Hepatocyte (in vitro differentiated cells): Measurements from ENCODE around the gene CYTH1. TPM values are rescaled to one million over a fixed set of nuclear protein-coding genes. Genes with fewer than 3 reads are reported as not detected.

ENCODE experiments used
- DNase-seq: peaks from one replicate; pipeline ENCODE4 v3.0.0-alpha.2; 2016; ENCODE audit warnings: low spot score
- H2AFZ ChIP-seq: fragments of 200-600 bp; sonication (generic); 2 replicates; pipeline ENCODE4 v1.6.0; 2016; ENCODE audit warnings: antibody characterized with exemption, mild to moderate bottlenecking
- H3K27ac ChIP-seq: fragments of 200-600 bp; sonication (generic); 2 replicates; pipeline ENCODE4 v1.5.1; 2016; ENCODE audit warnings: mild to moderate bottlenecking
- H3K27me3 ChIP-seq: fragments of 200-600 bp; sonication (generic); 2 replicates; pipeline ENCODE4 v1.6.1; 2016
- H3K36me3 ChIP-seq: fragments of 200-600 bp; sonication (generic); replicated peaks from 2 replicates; pipeline ENCODE4 v1.5.1; 2016; ENCODE audit warnings: low read depth; ENCODE audit not compliant: insufficient read depth
- H3K4me1 ChIP-seq: fragments of 200-600 bp; sonication (generic); 2 replicates; pipeline ENCODE4 v1.5.1; 2016; ENCODE audit warnings: mild to moderate bottlenecking, moderate library complexity; ENCODE audit not compliant: insufficient read depth
- H3K4me2 ChIP-seq: fragments of 200-600 bp; sonication (generic); 2 replicates; pipeline ENCODE4 v1.6.0; 2016
- H3K4me3 ChIP-seq: fragments of 200-600 bp; sonication (generic); 2 replicates; pipeline ENCODE4 v1.5.1; 2016; ENCODE audit warnings: mild to moderate bottlenecking
- H3K79me2 ChIP-seq: fragments of 200-600 bp; sonication (generic); 2 replicates; pipeline ENCODE4 v1.6.0; 2017; ENCODE audit warnings: mild to moderate bottlenecking
- H3K9me2 ChIP-seq: fragments of 200-600 bp; sonication (generic); replicated peaks from 2 replicates; pipeline ENCODE4 v1.6.0; 2017; ENCODE audit warnings: mild to moderate bottlenecking; ENCODE audit not compliant: insufficient read depth
- H3K9me3 ChIP-seq: fragments of 200-600 bp; sonication (generic); 2 replicates; pipeline ENCODE4 v1.5.1; 2016; ENCODE audit warnings: low read depth, mild to moderate bottlenecking
- H4K20me1 ChIP-seq: fragments of 200-600 bp; sonication (generic); 2 replicates; pipeline ENCODE4 v1.6.0; 2016; ENCODE audit warnings: mild to moderate bottlenecking; ENCODE audit not compliant: insufficient read depth, poor library complexity, severe bottlenecking
- EZH2 ChIP-seq: fragments of 200-600 bp; sonication (generic); IDR thresholded peaks from 2 replicates; pipeline ENCODE4 v1.6.1; 2016; ENCODE audit warnings: antibody characterized with exemption, mild to moderate bottlenecking, borderline replicate concordance
- EZH2phosphoT487 ChIP-seq: fragments of 200-600 bp; sonication (generic); IDR thresholded peaks from one replicate; pipeline ENCODE4 v1.6.1; 2018; ENCODE audit warnings: antibody characterized with exemption, mild to moderate bottlenecking, low read depth, moderate library complexity; ENCODE audit not compliant: unreplicated experiment, severe bottlenecking
- WGBS: methylation state at CpG from one replicate; pipeline ENCODE4 v1.1.6; 2016; ENCODE audit warnings: low lambda C conversion rate; ENCODE audit errors: missing lambda C conversion rate; 5-methylcytosine and 5-hydroxymethylcytosine counted together
- polyA plus RNA-seq: library from polyadenylated mRNA; unstranded; fragments of >200 nt; fragmentation: Nextera tagmentation; extraction: Ambion mirVana; gene quantifications from 2 replicates; pipeline ENCODE4 v1.2.1, GENCODE V29; 2016
- total RNA-seq: library from RNA; depleted of rRNA; stranded (reverse); fragments of >200 nt; gene quantifications from 2 replicates; pipeline ENCODE4 v1.2.3, GENCODE V29; 2014
- TF ChIP-seq, protein P1 (sequence below): fragments of 200-600 bp; sonication (generic); IDR thresholded peaks from 2 replicates; pipeline ENCODE4 v1.5.1; 2016; ENCODE audit warnings: antibody characterized with exemption, mild to moderate bottlenecking; ENCODE audit not compliant: poor library complexity

Gene CYTH1
- total and polyA plus RNA-seq, 2 experiments from 2014 or later, result 38.5 to 44.4 TPM

GRCh38 chr17:78665387-78665951, 116.6 kb downstream of the CYTH1 start:
- Histone ChIP-seq H3K9me2 (no peaks in the 10 kb centered on the region), H2AFZ (no peak overlapping the region), H3K36me3 (no peaks in the 10 kb centered on the region), H3K79me2 (no peaks in the 10 kb centered on the region), H3K27me3 (no peaks in the 10 kb centered on the region), H3K4me3 (no peak overlapping the region), H3K9me3 (no peaks in the 10 kb centered on the region), H4K20me1 (no peaks in the 10 kb centered on the region), H3K4me1 (peaks cover 8% of the 10 kb centered on the region), H3K27ac (peak overlapping the region; percentile 26), H3K4me2 (no peak overlapping the region)
- TF ChIP-seq EZH2phosphoT487 (no peak), EZH2 (no peak)
- TF ChIP-seq, protein P1, sequence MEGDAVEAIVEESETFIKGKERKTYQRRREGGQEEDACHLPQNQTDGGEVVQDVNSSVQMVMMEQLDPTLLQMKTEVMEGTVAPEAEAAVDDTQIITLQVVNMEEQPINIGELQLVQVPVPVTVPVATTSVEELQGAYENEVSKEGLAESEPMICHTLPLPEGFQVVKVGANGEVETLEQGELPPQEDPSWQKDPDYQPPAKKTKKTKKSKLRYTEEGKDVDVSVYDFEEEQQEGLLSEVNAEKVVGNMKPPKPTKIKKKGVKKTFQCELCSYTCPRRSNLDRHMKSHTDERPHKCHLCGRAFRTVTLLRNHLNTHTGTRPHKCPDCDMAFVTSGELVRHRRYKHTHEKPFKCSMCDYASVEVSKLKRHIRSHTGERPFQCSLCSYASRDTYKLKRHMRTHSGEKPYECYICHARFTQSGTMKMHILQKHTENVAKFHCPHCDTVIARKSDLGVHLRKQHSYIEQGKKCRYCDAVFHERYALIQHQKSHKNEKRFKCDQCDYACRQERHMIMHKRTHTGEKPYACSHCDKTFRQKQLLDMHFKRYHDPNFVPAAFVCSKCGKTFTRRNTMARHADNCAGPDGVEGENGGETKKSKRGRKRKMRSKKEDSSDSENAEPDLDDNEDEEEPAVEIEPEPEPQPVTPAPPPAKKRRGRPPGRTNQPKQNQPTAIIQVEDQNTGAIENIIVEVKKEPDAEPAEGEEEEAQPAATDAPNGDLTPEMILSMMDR, result no peak
- no peak for DNase-seq
- 72% methylated on average over 15 of the region's 15 CpGs for WGBS

DNA sequence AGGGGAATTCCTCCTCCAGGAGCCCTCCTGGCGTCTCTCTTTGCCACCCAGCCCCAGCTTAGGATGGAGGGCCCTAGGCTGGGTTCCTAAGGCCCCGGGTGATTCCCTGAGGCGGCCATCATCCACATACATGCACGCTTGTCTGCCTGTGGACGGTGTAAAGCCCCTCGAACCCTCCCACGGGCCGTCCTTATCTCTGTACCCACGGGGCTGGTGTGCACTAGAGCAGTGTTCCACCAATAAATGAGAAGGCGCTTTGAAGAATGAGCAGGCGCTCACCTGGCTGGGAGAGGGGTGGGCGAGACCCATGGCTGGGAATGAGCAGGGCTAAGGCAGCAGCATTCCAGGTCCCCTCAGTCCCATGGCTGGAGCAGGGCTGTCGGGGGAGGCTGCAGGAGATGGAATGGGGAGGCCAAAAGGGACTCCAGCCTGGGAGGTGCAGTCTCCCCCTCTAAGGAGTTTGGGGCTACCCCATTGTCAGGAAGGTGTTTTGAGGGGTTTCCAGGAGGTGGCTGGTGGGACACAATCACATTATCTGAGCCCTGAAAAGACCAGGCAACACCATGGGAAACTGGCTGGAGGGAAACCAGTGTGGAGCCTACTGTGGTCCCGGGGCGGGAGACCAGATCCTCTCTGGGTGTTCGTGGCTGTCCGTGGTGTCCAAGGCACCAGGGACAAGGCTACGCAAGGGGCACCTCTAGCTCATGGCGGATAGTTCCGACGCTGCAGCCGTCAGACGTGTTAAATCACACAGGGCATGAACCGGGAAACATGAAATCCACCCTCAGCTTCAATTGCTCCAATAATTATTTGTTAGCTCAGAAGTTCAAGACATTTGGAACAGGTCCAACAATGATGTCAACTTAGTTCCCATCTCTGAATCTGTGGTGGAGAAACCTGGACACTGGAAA, 117.3 kb downstream of the CYTH1 start:
- Histone ChIP-seq H3K4me3 (no peak overlapping the region), H3K36me3 (no peaks in the 10 kb centered on the region), H3K27me3 (no peaks in the 10 kb centered on the region), H3K27ac (no peak overlapping the region), H3K4me1 (peaks cover 8% of the 10 kb centered on the region), H3K4me2 (no peak overlapping the region), H4K20me1 (no peaks in the 10 kb centered on the region), H2AFZ (no peak overlapping the region), H3K9me3 (no peaks in the 10 kb centered on the region), H3K9me2 (no peaks in the 10 kb centered on the region), H3K79me2 (no peaks in the 10 kb centered on the region)
- TF ChIP-seq EZH2phosphoT487, result no peak
- no peak for TF ChIP-seq EZH2
- TF ChIP-seq, protein P1, result no peak
- DNase-seq, result peak; percentile 30
- 90% methylated on average over 23 of the region's 24 CpGs for WGBS

GRCh38 chr17:78661093-78661770, 120.8 kb downstream of the CYTH1 start:
- DNase-seq, result peak; percentile 20
- TF ChIP-seq EZH2phosphoT487, result no peak
- TF ChIP-seq EZH2, result no peak
- TF ChIP-seq, protein P1, result no peak
- H3K79me2 ChIP-seq, result no peaks in the 10 kb centered on the region
- H3K36me3 ChIP-seq, result no peaks in the 10 kb centered on the region
- H2AFZ ChIP-seq, result no peak overlapping the region
- H4K20me1 ChIP-seq, result no peaks in the 10 kb centered on the region
- peaks cover 3% of the 10 kb centered on the region for H3K4me1 ChIP-seq
- H3K9me2 ChIP-seq, result no peaks in the 10 kb centered on the region
- H3K9me3 ChIP-seq, result no peaks in the 10 kb centered on the region
- WGBS, result 66% methylated on average over 17 of the region's 17 CpGs
- no peak overlapping the region for H3K4me2 ChIP-seq
- H3K27me3 ChIP-seq, result no peaks in the 10 kb centered on the region
- no peak overlapping the region for H3K4me3 ChIP-seq
- no peak overlapping the region for H3K27ac ChIP-seq
